Thyroid gland (tissue), 4 donors: ENCODE data around the gene SAMD4A. TPM values are rescaled to one million over a fixed set of nuclear protein-coding genes. Genes with fewer than 3 reads are reported as not detected.

Experiments used
- DNase-seq, 2 donors: peaks; one replicate each; pipeline ENCODE4 v3.0.0-alpha.2; 2019
- H3K27ac ChIP-seq, 3 donors: fragments of 200-600 bp; sonication (generic); 1 replicate in 2 of 3; 2 replicates in 1 of 3; pipeline ENCODE4 v1.5.1; 2016 to 2019; ENCODE audit warnings: mild to moderate bottlenecking in 1 of 3, moderate library complexity in 1 of 3
- H3K27me3 ChIP-seq: fragments of 200-600 bp; sonication (generic); one replicate; pipeline ENCODE4 v1.5.1; 2019
- H3K36me3 ChIP-seq, 2 donors: fragments of 200-600 bp; sonication (generic); one replicate each; pipeline ENCODE4 v1.5.1; 2016 to 2019
- H3K4me1 ChIP-seq, 2 donors: fragments of 200-600 bp; sonication (generic); one replicate each; pipeline ENCODE4 v1.5.1; 2017 to 2019
- H3K4me3 ChIP-seq, 3 donors: fragments of 200-600 bp; sonication (generic); replicated peaks in 1 of 3; 1 replicate in 2 of 3; 2 replicates in 1 of 3; pipeline ENCODE4 v1.5.1; 2016; ENCODE audit warnings: mild to moderate bottlenecking in 1 of 3
- H3K9me3 ChIP-seq: fragments of 200-600 bp; sonication (generic); one replicate; pipeline ENCODE4 v1.5.1; 2017
- POLR2A ChIP-seq, 2 donors: fragments of 450-650 bp; IDR thresholded peaks; one replicate each; pipeline ENCODE4 v1.6.1; 2017; ENCODE audit warnings: antibody characterized with exemption in 2 of 2, mild to moderate bottlenecking in 2 of 2, moderate library complexity in 1 of 2
- WGBS, 2 donors: methylation state at CpG; one replicate each; pipeline ENCODE4 v1.1.5; 2017; 5-methylcytosine and 5-hydroxymethylcytosine counted together
- intact Hi-C: fragments of 100-400 bp; cut with DNase I; formaldehyde crosslinking; loops from one replicate; pipeline ENCODE4 v1.15.1; 2023
- total RNA-seq, 4 donors: library from RNA; depleted of rRNA; stranded (reverse); fragments of >200 nt; gene quantifications; one replicate each; pipeline ENCODE4 v1.2.3, GENCODE V29; 2016
- TF ChIP-seq, protein P1 (sequence below), 6 experiments: fragments of 200-600 bp in 3 of 6; fragments of 450-650 bp in 3 of 6; sonication (generic) in 3 of 6; IDR thresholded peaks; one replicate each; pipeline ENCODE4 v1.5.1; 2016 to 2019; ENCODE audit warnings: antibody characterized with exemption in 6 of 6, mild to moderate bottlenecking in 2 of 6, inconsistent platforms in 1 of 6, moderate library complexity in 1 of 6

SAMD4A gene
- total RNA-seq, 4 donors from 2014 or later = 12.6 to 32.7 (median 17.6) TPM

DNA sequence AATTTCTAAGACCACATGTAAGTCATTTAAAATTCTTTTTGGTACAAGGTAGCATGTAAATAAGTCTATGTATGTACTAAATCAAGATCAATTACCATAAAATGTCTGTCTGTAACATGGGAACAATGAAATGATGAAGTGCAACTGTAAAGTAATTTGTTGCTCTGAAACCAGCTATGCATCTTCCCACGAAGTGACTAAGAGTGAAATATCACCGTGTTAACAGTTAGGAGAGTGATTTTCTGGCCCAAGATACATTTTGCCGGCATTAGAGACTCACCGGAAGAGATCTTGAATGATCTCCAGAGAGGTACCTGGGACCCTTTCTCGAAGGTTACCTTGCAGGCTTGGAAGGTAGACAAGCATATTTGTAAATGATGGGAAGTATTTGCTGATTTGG is 105.8 kb downstream of the SAMD4A start:
- intact Hi-C loops = no loop called here
- no peak for DNase-seq
- Histone ChIP-seq H3K27ac (peak overlapping the region in 1 of 3 donors; percentile 24), H3K36me3 (no peaks in the 10 kb centered on the region), H3K4me3 (no peak overlapping the region), H3K9me3 (no peaks in the 10 kb centered on the region), H3K4me1 (peaks cover 0 to 12% of the 10 kb centered on the region in 2 donors), H3K27me3 (no peaks in the 10 kb centered on the region)
- no peak for TF ChIP-seq POLR2A (IDR thresholded peaks at IDR 0.05)
- TF ChIP-seq, protein P1, sequence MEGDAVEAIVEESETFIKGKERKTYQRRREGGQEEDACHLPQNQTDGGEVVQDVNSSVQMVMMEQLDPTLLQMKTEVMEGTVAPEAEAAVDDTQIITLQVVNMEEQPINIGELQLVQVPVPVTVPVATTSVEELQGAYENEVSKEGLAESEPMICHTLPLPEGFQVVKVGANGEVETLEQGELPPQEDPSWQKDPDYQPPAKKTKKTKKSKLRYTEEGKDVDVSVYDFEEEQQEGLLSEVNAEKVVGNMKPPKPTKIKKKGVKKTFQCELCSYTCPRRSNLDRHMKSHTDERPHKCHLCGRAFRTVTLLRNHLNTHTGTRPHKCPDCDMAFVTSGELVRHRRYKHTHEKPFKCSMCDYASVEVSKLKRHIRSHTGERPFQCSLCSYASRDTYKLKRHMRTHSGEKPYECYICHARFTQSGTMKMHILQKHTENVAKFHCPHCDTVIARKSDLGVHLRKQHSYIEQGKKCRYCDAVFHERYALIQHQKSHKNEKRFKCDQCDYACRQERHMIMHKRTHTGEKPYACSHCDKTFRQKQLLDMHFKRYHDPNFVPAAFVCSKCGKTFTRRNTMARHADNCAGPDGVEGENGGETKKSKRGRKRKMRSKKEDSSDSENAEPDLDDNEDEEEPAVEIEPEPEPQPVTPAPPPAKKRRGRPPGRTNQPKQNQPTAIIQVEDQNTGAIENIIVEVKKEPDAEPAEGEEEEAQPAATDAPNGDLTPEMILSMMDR (IDR thresholded peaks at IDR 0.05) = no peak
- 65 to 80% methylated on average over 5 of the region's 5 CpGs for WGBS, 2 donors

DNA sequence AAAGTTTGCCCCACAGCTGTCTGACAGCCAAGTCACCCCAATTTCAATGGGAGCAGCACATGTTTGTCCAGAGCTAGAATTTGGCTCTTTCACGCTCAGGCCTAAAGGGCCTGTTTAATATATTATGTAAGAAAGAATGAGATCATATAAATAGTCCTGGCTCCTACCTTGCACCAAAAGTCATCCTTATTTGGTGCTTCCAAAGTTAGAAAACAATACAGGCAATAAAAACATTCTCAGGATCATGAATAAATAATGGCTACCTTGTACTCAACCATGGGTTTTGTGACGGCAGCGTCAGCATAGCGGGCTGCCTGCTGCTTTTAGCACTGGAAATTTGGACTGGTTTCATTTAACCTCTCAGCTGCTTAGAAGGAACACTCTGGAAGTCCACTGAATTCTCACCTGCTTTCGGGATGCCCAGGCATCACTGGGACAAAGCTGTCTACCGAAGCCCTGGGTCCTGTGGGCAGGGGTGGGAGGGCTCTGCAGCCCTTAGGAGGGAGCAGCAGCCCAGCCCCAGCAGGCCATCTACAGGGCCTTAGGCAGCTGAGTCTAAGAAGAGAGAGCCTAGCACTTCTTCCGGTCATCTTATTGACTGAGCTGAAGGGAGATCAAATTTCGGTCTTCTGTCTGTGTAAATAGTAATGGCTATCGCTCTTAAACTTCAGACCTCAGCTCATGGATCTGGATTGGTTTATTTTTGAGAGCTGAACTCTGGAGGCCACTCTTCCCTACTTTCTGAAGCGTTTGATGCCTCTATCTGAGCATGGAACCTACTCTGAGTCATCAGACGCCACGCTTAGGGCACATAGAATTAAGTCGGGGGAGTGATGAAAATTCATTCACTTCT is 106.5 kb downstream of the SAMD4A start:
- H3K27me3 ChIP-seq = no peaks in the 10 kb centered on the region
- TF ChIP-seq, protein P1 (IDR thresholded peaks at IDR 0.05) = no peak
- TF ChIP-seq POLR2A (IDR thresholded peaks at IDR 0.05) = no peak
- H3K4me3 ChIP-seq = no peak overlapping the region
- peak overlapping the region in 2 of 3 donors; percentile 24 to 26 for H3K27ac ChIP-seq
- no peaks in the 10 kb centered on the region for H3K36me3 ChIP-seq
- peaks cover 0 to 14% of the 10 kb centered on the region in 2 donors for H3K4me1 ChIP-seq
- WGBS, 2 donors = 71 to 74% methylated on average over 13 of the region's 13 CpGs
- intact Hi-C loops = no loop called here
- no peak for DNase-seq
- no peaks in the 10 kb centered on the region for H3K9me3 ChIP-seq

DNA sequence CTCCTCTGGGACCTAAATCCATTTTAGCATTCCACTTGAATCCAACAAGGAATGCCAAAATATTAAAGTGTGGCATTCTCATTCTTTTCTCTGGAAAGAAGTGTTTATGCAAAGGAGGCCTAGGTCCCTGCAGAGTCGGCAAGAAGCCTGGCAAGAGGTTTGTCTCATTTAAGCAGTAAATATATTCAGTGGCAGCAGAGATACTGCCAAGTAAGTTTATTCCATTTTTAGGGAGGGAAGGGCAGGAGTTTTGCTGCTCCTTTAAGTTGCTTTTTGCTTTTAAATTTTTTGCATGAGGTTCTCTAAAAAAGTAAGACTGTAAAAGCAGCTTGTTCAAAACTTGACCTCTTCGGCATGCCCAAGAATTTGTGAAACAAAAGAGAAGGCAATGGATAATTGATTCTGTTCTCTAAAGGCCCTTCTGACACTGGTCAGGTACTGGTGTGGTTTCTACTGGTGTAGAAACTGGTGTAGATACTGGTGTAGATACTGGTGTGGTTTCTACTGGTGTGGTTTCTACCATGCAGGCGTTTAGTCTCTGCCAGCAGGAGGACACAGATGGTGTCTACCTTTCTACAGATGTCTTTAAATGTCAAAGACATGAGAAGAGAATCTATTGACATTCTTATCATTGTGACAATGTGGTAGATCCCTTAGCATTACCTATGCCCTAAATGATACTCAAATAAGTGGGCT is 107.3 kb downstream of the SAMD4A start:
- 24 to 55% methylated on average over 3 of the region's 3 CpGs for WGBS, 2 donors
- Histone ChIP-seq H3K27ac (peak overlapping the region in 1 of 3 donors; percentile 24), H3K4me1 (peaks cover 0 to 14% of the 10 kb centered on the region in 2 donors)

GRCh38 chr14:54675236-54676128 is 108.6 kb downstream of the SAMD4A start:
- no peaks in the 10 kb centered on the region for H3K9me3 ChIP-seq
- H3K27ac ChIP-seq = no peak overlapping the region
- 86 to 91% methylated on average over 11 of the region's 11 CpGs for WGBS, 2 donors
- TF ChIP-seq POLR2A (IDR thresholded peaks at IDR 0.05) = no peak
- TF ChIP-seq, protein P1 (IDR thresholded peaks at IDR 0.05) = no peak
- peaks cover 0 to 14% of the 10 kb centered on the region in 2 donors for H3K4me1 ChIP-seq
- intact Hi-C loops = no loop called here
- no peak for DNase-seq
- H3K36me3 ChIP-seq = no peaks in the 10 kb centered on the region
- no peak overlapping the region for H3K4me3 ChIP-seq
- H3K27me3 ChIP-seq = no peaks in the 10 kb centered on the region

More for the DNA sequence above, 107.3 kb downstream of the SAMD4A start:
- Histone ChIP-seq H3K4me3 (no peak overlapping the region), H3K27me3 (no peaks in the 10 kb centered on the region), H3K9me3 (no peaks in the 10 kb centered on the region), H3K36me3 (no peaks in the 10 kb centered on the region)
- DNase-seq = no peak
- intact Hi-C loops = no loop called here
- no peak for TF ChIP-seq POLR2A (IDR thresholded peaks at IDR 0.05)
- TF ChIP-seq, protein P1 (IDR thresholded peaks at IDR 0.05) = no peak
